ENCODE results near the gene ASPDH. TPM values are rescaled to one million over a fixed set of nuclear protein-coding genes. Genes with fewer than 3 reads are reported as not detected.

ASPDH gene
- total RNA-seq, 2 experiments from 2014 or later: not detected

- no peak for ATAC-seq (ENCODE audit: poor library complexity)
- CTCF ChIA-PET: no interaction called here
- no peak for TF ChIP-seq CTCF (IDR thresholded peaks at IDR 0.05)
These were observed 1.5 kb upstream of the ASPDH start for GRCh38 chr19:50515168-50515561.

GRCh38 chr19:50514346-50515167 lies 844 bp upstream of the ASPDH start:
- Mint-ChIP-seq H3K4me3 (peak overlapping the region; percentile 42), H3K9me3 (no peaks in the 10 kb centered on the region), H3K4me1 (ENCODE audit: low read depth) (peaks cover 15% of the 10 kb centered on the region), H3K27me3 (peaks cover 10% of the 10 kb centered on the region), H3K27ac (no peak overlapping the region), H3K36me3 (ENCODE audit: low read depth) (peaks cover 5% of the 10 kb centered on the region)
- Histone ChIP-seq H3K9me3 (ENCODE audit: control insufficient read depth in 1 of 2, insufficient read depth in 1 of 2, low read length in 2 of 2) (peaks cover 0 to 25% of the 10 kb centered on the region in 2 experiments), H3K36me3 (ENCODE audit: insufficient read depth, low read length) (no peaks in the 10 kb centered on the region), H3K4me3 (ENCODE audit: low read length) (no peak overlapping the region), H3K4me1 (ENCODE audit: insufficient read depth, low read length) (peaks cover 23% of the 10 kb centered on the region), H3K27me3 (ENCODE audit: control insufficient read depth in 1 of 2, insufficient read depth in 2 of 2, low read length in 2 of 2) (peaks cover 0 to 4% of the 10 kb centered on the region in 2 experiments), H3K27ac (ENCODE audit: low read depth in 1 of 2, low read length in 2 of 2) (no peak overlapping the region)
- ATAC-seq (ENCODE audit: poor library complexity): no peak
- DNase-seq: no peak
- intact Hi-C loops (cut with DNase I, micrococcal nuclease): loop anchor here in 1 of 2 experiments (5.0 kb wide), 4 partner anchors 82 to 1078 kb away; partner anchors contain the start of genes CTU1 and MYBPC2
- CTCF ChIA-PET: no interaction called here
- no peak for TF ChIP-seq CTCF (IDR thresholded peaks at IDR 0.05)
- POLR2A ChIA-PET: no interaction called here

More at GRCh38 chr19:50515168-50515561, 1.5 kb upstream of the ASPDH start:
- peaks cover 20% of the 10 kb centered on the region for H3K4me1 ChIP-seq (ENCODE audit: insufficient read depth, low read length)
- H3K36me3 ChIP-seq (ENCODE audit: insufficient read depth, low read length): no peaks in the 10 kb centered on the region
- H3K9me3 ChIP-seq (ENCODE audit: control insufficient read depth in 1 of 2, insufficient read depth in 1 of 2, low read length in 2 of 2): peaks cover 0 to 25% of the 10 kb centered on the region in 2 experiments
- DNase-seq: no peak
- no peaks in the 10 kb centered on the region for H3K9me3 Mint-ChIP-seq
- H3K27me3 ChIP-seq (ENCODE audit: control insufficient read depth in 1 of 2, insufficient read depth in 2 of 2, low read length in 2 of 2): peaks cover 0 to 4% of the 10 kb centered on the region in 2 experiments
- H3K27ac Mint-ChIP-seq: no peak overlapping the region
- H3K36me3 Mint-ChIP-seq (ENCODE audit: low read depth): peaks cover 5% of the 10 kb centered on the region
- peaks cover 10% of the 10 kb centered on the region for H3K27me3 Mint-ChIP-seq
- POLR2A ChIA-PET: no interaction called here
- intact Hi-C loops (cut with DNase I, micrococcal nuclease): no loop called here
- H3K4me3 Mint-ChIP-seq: no peak overlapping the region
- no peak overlapping the region for H3K4me3 ChIP-seq (ENCODE audit: low read length)
- peaks cover 15% of the 10 kb centered on the region for H3K4me1 Mint-ChIP-seq (ENCODE audit: low read depth)
- H3K27ac ChIP-seq (ENCODE audit: low read depth in 1 of 2, low read length in 2 of 2): no peak overlapping the region

- H3K9me3 Mint-ChIP-seq: no peaks in the 10 kb centered on the region
- peaks cover 23% of the 10 kb centered on the region for H3K4me1 ChIP-seq (ENCODE audit: insufficient read depth, low read length)
- H3K27ac ChIP-seq (ENCODE audit: low read depth in 1 of 2, low read length in 2 of 2): no peak overlapping the region
- DNase-seq: no peak
- peaks cover 0 to 4% of the 10 kb centered on the region in 2 experiments for H3K27me3 ChIP-seq (ENCODE audit: control insufficient read depth in 1 of 2, insufficient read depth in 2 of 2, low read length in 2 of 2)
- H3K27me3 Mint-ChIP-seq: peaks cover 10% of the 10 kb centered on the region
- no peak overlapping the region for H3K27ac Mint-ChIP-seq
- POLR2A ChIA-PET: no interaction called here
- intact Hi-C loops (cut with DNase I, micrococcal nuclease): loop anchor here in 1 of 2 experiments (5.0 kb wide), 4 partner anchors 81 to 1079 kb away; partner anchors contain the start of genes CTU1 and MYBPC2
- H3K4me3 Mint-ChIP-seq: no peak overlapping the region
- H3K4me3 ChIP-seq (ENCODE audit: low read length): no peak overlapping the region
- ATAC-seq (ENCODE audit: poor library complexity): no peak
- H3K36me3 Mint-ChIP-seq (ENCODE audit: low read depth): peaks cover 5% of the 10 kb centered on the region
- H3K4me1 Mint-ChIP-seq (ENCODE audit: low read depth): peaks cover 15% of the 10 kb centered on the region
- H3K9me3 ChIP-seq (ENCODE audit: control insufficient read depth in 1 of 2, insufficient read depth in 1 of 2, low read length in 2 of 2): peaks cover 0 to 15% of the 10 kb centered on the region in 2 experiments
- H3K36me3 ChIP-seq (ENCODE audit: insufficient read depth, low read length): no peaks in the 10 kb centered on the region
- no peak for TF ChIP-seq CTCF (IDR thresholded peaks at IDR 0.05)
- CTCF ChIA-PET: no interaction called here
These were observed 541 bp downstream of the ASPDH start for GRCh38 chr19:50512999-50513745.
